ENCODE data around the gene LKAAEAR1.

LKAAEAR1 gene

GRCh38 chr20:64057628-64058498, 26.3 kb downstream of the LKAAEAR1 start:
- DNase-seq (ENCODE audit: extremely low spot score): peak; percentile 90
- POLR2A ChIA-PET: no interaction called here
- CTCF ChIA-PET: interaction anchor here (0.6 to 4.7 kb wide), 33 partner anchors 8 to 521 kb away, joined by 3 to 60 read pairs (median 3); partner anchors contain the start of genes OPRL1, PRPF6, RGS19 and SAMD10

GRCh38 chr20:64056889-64057627, 27.1 kb downstream of the LKAAEAR1 start:
- no peak for TF ChIP-seq CTCF (IDR thresholded peaks at IDR 0.05; ENCODE audit: control extremely low read depth, extremely low read depth, low read depth, missing control alignments)
- ChIA-PET POLR2A (no interaction called here), CTCF (interaction anchor here (0.6 to 4.7 kb wide), 32 partner anchors 9 to 520 kb away, joined by 3 to 60 read pairs (median 3); partner anchors contain the start of genes OPRL1, PRPF6, RGS19 and SAMD10)
- DNase-seq (ENCODE audit: extremely low spot score): no peak

More at GRCh38 chr20:64057628-64058498, 26.3 kb downstream of the LKAAEAR1 start:
- TF ChIP-seq CTCF (IDR thresholded peaks at IDR 0.05; ENCODE audit: control extremely low read depth, extremely low read depth, low read depth, missing control alignments): peak; percentile 92

- no peak for DNase-seq (ENCODE audit: extremely low spot score)
- ChIA-PET CTCF (interaction anchor here (1.2 to 4.7 kb wide), 5 partner anchors 16 to 192 kb away, joined by 3 to 60 read pairs (median 4); partner anchors contain the start of gene TPD52L2), POLR2A (no interaction called here)
- no peak for TF ChIP-seq CTCF (IDR thresholded peaks at IDR 0.05; ENCODE audit: control extremely low read depth, extremely low read depth, low read depth, missing control alignments)
These were observed 27.6 kb downstream of the LKAAEAR1 start for GRCh38 chr20:64056639-64056888.

GRCh38 chr20:64055893-64056638, 28.1 kb downstream of the LKAAEAR1 start:
- DNase-seq (ENCODE audit: extremely low spot score): peak; percentile 63
- ChIA-PET CTCF (interaction anchor here (1.2 to 7.8 kb wide), 6 partner anchors 16 to 191 kb away, joined by 3 to 69 read pairs (median 5); partner anchors contain the start of gene TPD52L2), POLR2A (no interaction called here)

GRCh38 chr20:64055396-64055892, 28.8 kb downstream of the LKAAEAR1 start:
- TF ChIP-seq CTCF (IDR thresholded peaks at IDR 0.05; ENCODE audit: control extremely low read depth, extremely low read depth, low read depth, missing control alignments): no peak
- ChIA-PET POLR2A (no interaction called here), CTCF (interaction anchor here (0.9 to 7.8 kb wide), 2 partner anchors 16 to 65 kb away, joined by 4 to 69 read pairs; no protein-coding TSS in a partner anchor)

More at GRCh38 chr20:64055893-64056638, 28.1 kb downstream of the LKAAEAR1 start:
- TF ChIP-seq CTCF (IDR thresholded peaks at IDR 0.05; ENCODE audit: control extremely low read depth, extremely low read depth, low read depth, missing control alignments): no peak

More at GRCh38 chr20:64055396-64055892, 28.8 kb downstream of the LKAAEAR1 start:
- DNase-seq (ENCODE audit: extremely low spot score): no peak

Measured in GM10248 (cell line).